OCI-M1 (cell line): ENCODE measurements around the gene ASXL3.

Experiments
- DNase-seq: peaks from one replicate; lab custom pipeline; 2025; lab: John Stamatoyannopoulos, UW

The ASXL3 gene

GRCh38 chr18:33720133-33720532 lies 142.1 kb downstream of the ASXL3 start:
- DNase-seq, result no peak

- no peak for DNase-seq
Measured at GRCh38 chr18:33729556-33729955, 151.5 kb downstream of the ASXL3 start.

- DNase-seq, result no peak
Measured at GRCh38 chr18:33733376-33733775, 155.4 kb downstream of the ASXL3 start.

- no peak for DNase-seq
Measured at GRCh38 chr18:33735428-33735827, 157.4 kb downstream of the ASXL3 start.

- DNase-seq, result no peak
Measured at GRCh38 chr18:33741760-33742159, 163.7 kb downstream of the ASXL3 start.

GRCh38 chr18:33744032-33744697 lies 166.1 kb downstream of the ASXL3 start:
- no peak for DNase-seq

GRCh38 chr18:33745151-33745795 lies 167.3 kb downstream of the ASXL3 start:
- DNase-seq, result no peak

GRCh38 chr18:33745871-33746545 lies 168.0 kb downstream of the ASXL3 start:
- DNase-seq, result no peak

- DNase-seq, result peak; percentile 22
Measured at GRCh38 chr18:33749834-33750233, 171.8 kb downstream of the ASXL3 start.

- no peak for DNase-seq
Measured at GRCh38 chr18:33750366-33750765, 172.3 kb downstream of the ASXL3 start.

- DNase-seq, result peak; percentile 69
Measured at GRCh38 chr18:33751613-33752221, 173.7 kb downstream of the ASXL3 start.

GRCh38 chr18:33755391-33755790 lies 177.4 kb downstream of the ASXL3 start:
- DNase-seq, result no peak

GRCh38 chr18:33755931-33756560 lies 178.0 kb downstream of the ASXL3 start:
- peak; percentile 78 for DNase-seq

GRCh38 chr18:33757037-33757436 lies 179.0 kb downstream of the ASXL3 start:
- DNase-seq, result no peak

- DNase-seq, result peak; percentile 62
Measured at GRCh38 chr18:33761363-33761762, 183.3 kb downstream of the ASXL3 start.

- no peak for DNase-seq
Measured at GRCh38 chr18:33781429-33781828, 203.4 kb downstream of the ASXL3 start.
